ENCODE data around the gene LRAT. TPM values are rescaled to one million over a fixed set of nuclear protein-coding genes. Genes with fewer than 3 reads are reported as not detected.
A peak's percentile ranks its signal among the peaks of the same experiment; 100 is the strongest.

The LRAT gene
- total RNA-seq, 8 experiments from 2014 or later, result 0.07 to 19.5 (median 2.7) TPM

- Histone ChIP-seq H3K4me1 (replicated peaks in 1 of 2) (peaks cover 0 to 8% of the 10 kb centered on the region in 2 donors), H3K4me3 (no peak overlapping the region), H3K27ac (no peak overlapping the region)
- no peak for ATAC-seq (replicated peaks in 6 of 8)
- in situ Hi-C loops (cut with MboI; ENCODE audit: low pct_unique_long_range_greater_than_20kb in 2 of 9, low sequenced_read_pairs in 9 of 9, unreplicated experiment in 9 of 9), result no loop called here
- WGBS, 10 experiments, result 22 to 100% (median 94%) methylated on average over 1 of the region's 1 CpG; no CpG with 5 or more reads in 4 of the 10 experiments
Observed at GRCh38 chr4:154736770-154737169, 7.0 kb upstream of the LRAT start.

DNA sequence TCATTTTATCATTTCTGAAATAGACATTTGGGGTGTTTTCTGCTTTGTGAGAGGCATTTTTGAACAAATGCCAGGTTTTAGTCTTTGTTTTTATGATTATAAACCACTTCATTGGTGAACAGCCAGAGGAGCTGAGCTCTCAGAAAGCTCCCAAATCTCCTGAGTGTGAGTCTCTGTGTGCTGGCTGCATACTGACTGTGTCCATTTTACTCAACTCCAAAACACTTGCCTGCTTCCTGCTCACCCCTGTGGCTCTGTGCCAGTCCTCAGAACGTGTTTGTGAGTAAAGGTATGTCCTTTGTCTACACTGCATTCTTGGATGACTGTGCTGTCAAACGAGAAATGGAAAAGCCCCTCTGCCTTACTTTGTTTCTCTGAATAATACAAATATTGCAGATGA is 5.4 kb upstream of the LRAT start:
- Histone ChIP-seq H3K4me3 (no peak overlapping the region), H3K4me1 (replicated peaks in 1 of 2) (peaks cover 0 to 11% of the 10 kb centered on the region in 2 donors), H3K27ac (no peak overlapping the region)
- ATAC-seq (replicated peaks in 6 of 8), result peak in 1 of 8 experiments; percentile 22
- 0 to 50% (median 37%) methylated on average over 1 to 2 of the region's 2 CpGs; no CpG with 5 or more reads in 6 of the 10 experiments for WGBS, 10 experiments
- in situ Hi-C loops (cut with MboI; ENCODE audit: low pct_unique_long_range_greater_than_20kb in 2 of 9, low sequenced_read_pairs in 9 of 9, unreplicated experiment in 9 of 9), result no loop called here

- ATAC-seq (replicated peaks in 6 of 8), result no peak
- peaks cover 0 to 11% of the 10 kb centered on the region in 2 donors for H3K4me1 ChIP-seq (replicated peaks in 1 of 2)
- H3K27ac ChIP-seq, result no peak overlapping the region
- H3K4me3 ChIP-seq, result no peak overlapping the region
- in situ Hi-C loops (cut with MboI; ENCODE audit: low pct_unique_long_range_greater_than_20kb in 2 of 9, low sequenced_read_pairs in 9 of 9, unreplicated experiment in 9 of 9), result no loop called here
Observed at GRCh38 chr4:154739111-154739510, 4.7 kb upstream of the LRAT start.

DNA sequence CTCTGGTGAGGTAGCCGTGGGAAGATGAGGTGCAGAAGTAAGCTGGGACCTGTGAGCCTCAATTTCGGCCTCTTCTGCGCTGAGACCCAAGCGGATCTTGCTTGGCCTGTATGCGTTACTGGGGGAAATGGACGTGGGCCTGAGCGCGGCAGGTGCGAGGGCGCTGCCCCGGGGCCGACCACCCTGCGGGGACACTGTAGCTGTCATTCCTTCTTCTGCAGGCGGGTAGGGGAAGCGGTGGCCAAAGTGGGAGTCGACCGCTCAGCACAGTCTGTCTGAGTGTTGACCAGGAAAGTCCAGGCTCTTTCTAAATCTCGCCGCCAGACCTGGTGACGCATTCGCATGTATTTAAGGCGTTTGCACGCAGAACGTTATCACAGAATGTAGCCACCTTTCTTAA is 3.3 kb upstream of the LRAT start:
- Histone ChIP-seq H3K27ac (no peak overlapping the region), H3K4me3 (no peak overlapping the region), H3K4me1 (replicated peaks in 1 of 2) (peaks cover 0 to 11% of the 10 kb centered on the region in 2 donors)
- in situ Hi-C loops (cut with MboI; ENCODE audit: low pct_unique_long_range_greater_than_20kb in 2 of 9, low sequenced_read_pairs in 9 of 9, unreplicated experiment in 9 of 9), result no loop called here
- no peak for ATAC-seq (replicated peaks in 6 of 8)
- 61 to 100% (median 84%) methylated on average over 1 to 14 of the region's 24 CpGs; no CpG with 5 or more reads in 2 of the 10 experiments for WGBS, 10 experiments

DNA sequence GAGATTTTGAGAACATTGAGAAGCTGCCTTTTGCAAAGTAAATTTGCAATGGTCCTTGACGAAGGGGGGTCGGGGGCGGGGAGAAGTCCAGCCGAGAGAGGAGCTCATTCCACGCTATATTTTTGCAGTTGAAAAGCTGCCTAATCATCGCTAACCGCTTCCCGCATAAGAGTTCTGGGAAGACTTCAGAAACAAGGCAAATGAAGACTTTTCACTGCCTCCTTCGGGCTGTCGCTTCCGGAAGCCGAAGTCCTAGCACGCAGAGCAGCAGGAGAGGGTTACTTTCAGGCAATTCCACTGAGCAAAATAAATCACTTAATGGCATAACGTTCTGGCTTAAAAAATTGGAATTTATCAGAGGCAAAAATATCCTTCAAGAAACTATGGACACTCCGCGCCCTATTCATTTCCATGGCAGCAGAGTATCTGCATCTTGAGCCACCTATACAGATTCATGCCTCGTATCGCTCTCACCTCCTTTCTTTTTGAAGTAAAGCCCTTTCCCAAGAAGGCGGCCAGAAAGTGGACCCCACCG is 2.6 kb upstream of the LRAT start:
- Histone ChIP-seq H3K27ac (no peak overlapping the region), H3K4me1 (replicated peaks in 1 of 2) (peaks cover 0 to 11% of the 10 kb centered on the region in 2 donors), H3K4me3 (peak overlapping the region in 2 of 5 donors; percentile 65 to 91)
- no peak for ATAC-seq (replicated peaks in 6 of 8)
- WGBS, 10 experiments, result 6 to 63% (median 29%) methylated on average over 6 to 20 of the region's 20 CpGs; no CpG with 5 or more reads in 1 of the 10 experiments
- in situ Hi-C loops (cut with MboI; ENCODE audit: low pct_unique_long_range_greater_than_20kb in 2 of 9, low sequenced_read_pairs in 9 of 9, unreplicated experiment in 9 of 9), result no loop called here

GRCh38 chr4:154741922-154742850 is 1.6 kb upstream of the LRAT start:
- in situ Hi-C loops (cut with MboI; ENCODE audit: low pct_unique_long_range_greater_than_20kb in 2 of 9, low sequenced_read_pairs in 9 of 9, unreplicated experiment in 9 of 9), result no loop called here
- 0 to 11% (median 3%) methylated on average over 1 to 34 of the region's 49 CpGs for WGBS, 10 experiments
- Histone ChIP-seq H3K27ac (peak overlapping the region; percentile 5 to 87), H3K4me3 (peak overlapping the region; percentile 49 to 91 (median 62)), H3K4me1 (replicated peaks in 1 of 2) (peaks cover 0 to 11% of the 10 kb centered on the region in 2 donors)
- peak; percentile 37 to 85 (median 76) for ATAC-seq (replicated peaks in 6 of 8)

GRCh38 chr4:154744341-154744926 is 634 bp downstream of the LRAT start:
- no peak overlapping the region for H3K27ac ChIP-seq
- WGBS, 10 experiments, result 0 to 16% (median 3%) methylated on average over 1 to 16 of the region's 31 CpGs; no CpG with 5 or more reads in 4 of the 10 experiments
- ATAC-seq (replicated peaks in 6 of 8), result peak in 2 of 8 experiments; percentile 9 to 13
- in situ Hi-C loops (cut with MboI; ENCODE audit: low pct_unique_long_range_greater_than_20kb in 2 of 9, low sequenced_read_pairs in 9 of 9, unreplicated experiment in 9 of 9), result no loop called here
- H3K4me1 ChIP-seq (replicated peaks in 1 of 2), result peaks cover 0 to 11% of the 10 kb centered on the region in 2 donors
- peak overlapping the region; percentile 49 to 91 (median 62) for H3K4me3 ChIP-seq

GRCh38 chr4:154757713-154758112 is 13.9 kb downstream of the LRAT start:
- no peaks in the 10 kb centered on the region for H3K4me1 ChIP-seq (replicated peaks in 1 of 2)
- WGBS, 10 experiments, result 0 to 100% (median 49%) methylated on average over 1 to 6 of the region's 6 CpGs; no CpG with 5 or more reads in 2 of the 10 experiments
- no peak overlapping the region for H3K27ac ChIP-seq
- H3K4me3 ChIP-seq, result no peak overlapping the region
- in situ Hi-C loops (cut with MboI; ENCODE audit: low pct_unique_long_range_greater_than_20kb in 2 of 9, low sequenced_read_pairs in 9 of 9, unreplicated experiment in 9 of 9), result no loop called here
- ATAC-seq (replicated peaks in 6 of 8), result no peak

- 10 to 100% (median 80%) methylated on average over 1 to 2 of the region's 2 CpGs; no CpG with 5 or more reads in 5 of the 10 experiments for WGBS, 10 experiments
Observed at GRCh38 chr4:154760895-154761294, 17.1 kb downstream of the LRAT start.

GRCh38 chr4:154778264-154778663 is 34.5 kb downstream of the LRAT start:
- ATAC-seq (replicated peaks in 6 of 8), result no peak
- WGBS, 10 experiments, result 57 to 100% (median 94%) methylated on average over 1 of the region's 1 CpG; no CpG with 5 or more reads in 6 of the 10 experiments
- H3K4me3 ChIP-seq, result no peak overlapping the region
- no peaks in the 10 kb centered on the region for H3K4me1 ChIP-seq (replicated peaks in 1 of 2)
- in situ Hi-C loops (cut with MboI; ENCODE audit: low pct_unique_long_range_greater_than_20kb in 2 of 9, low sequenced_read_pairs in 9 of 9, unreplicated experiment in 9 of 9), result loop anchor here in 3 of 9 experiments (10.0 to 25.0 kb wide), 3 partner anchors 141 to 223 kb away; partner anchors contain the start of genes PLRG1 (in 2 of the 3) and FGB (in 1 of the 3)
- H3K27ac ChIP-seq, result no peak overlapping the region

More at GRCh38 chr4:154760895-154761294, 17.1 kb downstream of the LRAT start:
- no peak overlapping the region for H3K4me3 ChIP-seq
- in situ Hi-C loops (cut with MboI; ENCODE audit: low pct_unique_long_range_greater_than_20kb in 2 of 9, low sequenced_read_pairs in 9 of 9, unreplicated experiment in 9 of 9), result no loop called here
- ATAC-seq (replicated peaks in 6 of 8), result no peak
- no peaks in the 10 kb centered on the region for H3K4me1 ChIP-seq (replicated peaks in 1 of 2)
- no peak overlapping the region for H3K27ac ChIP-seq

GRCh38 chr4:154779362-154779947 is 35.7 kb downstream of the LRAT start:
- in situ Hi-C loops (cut with MboI; ENCODE audit: low pct_unique_long_range_greater_than_20kb in 2 of 9, low sequenced_read_pairs in 9 of 9, unreplicated experiment in 9 of 9), result loop anchor here in 3 of 9 experiments (10.0 to 25.0 kb wide), 3 partner anchors 142 to 225 kb away; partner anchors contain the start of genes PLRG1 (in 2 of the 3) and FGB (in 1 of the 3)
- WGBS, 10 experiments, result 0 to 60% (median 41%) methylated on average over 1 to 3 of the region's 3 CpGs; no CpG with 5 or more reads in 1 of the 10 experiments
- peak in 3 of 8 experiments; percentile 46 to 60 (median 49) for ATAC-seq (replicated peaks in 6 of 8)
- Histone ChIP-seq H3K27ac (no peak overlapping the region), H3K4me1 (replicated peaks in 1 of 2) (no peaks in the 10 kb centered on the region), H3K4me3 (no peak overlapping the region)

DNA sequence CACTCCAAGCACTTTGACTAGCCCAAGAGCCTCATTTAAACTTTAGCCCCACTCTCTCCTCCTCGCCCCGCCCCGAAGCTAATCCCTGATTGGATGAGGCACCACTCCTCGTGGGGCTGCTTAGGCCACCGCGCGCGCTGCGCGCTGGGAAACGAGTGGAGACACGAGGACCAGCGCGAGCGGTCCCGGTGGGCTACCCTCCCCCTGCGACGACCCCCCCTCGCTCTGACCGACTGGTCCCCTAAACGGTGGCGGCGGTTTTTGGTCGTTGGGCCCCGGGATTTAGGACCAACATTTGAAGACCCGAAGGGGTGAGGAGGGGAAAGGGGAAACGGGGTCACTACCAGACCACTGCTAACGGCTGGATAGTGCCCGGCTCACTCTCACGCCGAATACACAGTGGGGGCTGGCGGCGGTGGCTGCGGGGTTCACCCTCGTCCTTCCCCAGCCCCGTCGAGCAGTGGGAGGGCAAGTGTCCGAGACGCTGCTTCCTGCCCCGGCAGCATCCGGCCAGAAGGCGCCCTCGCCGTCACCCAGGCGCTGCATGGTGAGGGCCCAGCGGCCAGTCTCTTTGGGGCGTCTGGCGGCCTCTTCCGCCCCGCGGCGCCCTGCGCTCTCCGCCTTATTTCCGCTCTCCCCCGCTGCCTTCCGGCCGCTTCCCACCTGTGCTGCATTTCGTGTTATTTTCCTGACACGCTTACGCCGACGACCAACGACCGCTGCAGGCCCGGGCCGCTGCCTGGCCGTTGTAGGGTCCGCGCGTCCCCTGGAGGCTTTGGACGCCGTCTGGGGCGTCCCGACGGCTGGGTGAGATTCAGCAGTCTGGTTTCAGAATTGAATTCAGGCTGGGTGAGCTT is 37.6 kb downstream of the LRAT start, which contains the start of gene RBM46:
TSS of gene RBM46 (plus strand) at position 147 of the 857 bp plus-strand sequence. CDS start 15,481 bp downstream, outside the sequence.
- no peak within 1 kb of the TSS for H3K4me3 ChIP-seq
- 83 to 100% (median 97%) methylated on average over 1 to 21 of the region's 76 CpGs; no CpG with 5 or more reads in 1 of the 10 experiments for WGBS, 10 experiments
- H3K27ac ChIP-seq, result no peak within 1 kb of the TSS
- H3K4me1 ChIP-seq (replicated peaks in 1 of 2), result no peaks in the 10 kb centered on the region
- no peak for ATAC-seq (replicated peaks in 6 of 8)
- in situ Hi-C loops (cut with MboI; ENCODE audit: low pct_unique_long_range_greater_than_20kb in 2 of 9, low sequenced_read_pairs in 9 of 9, unreplicated experiment in 9 of 9), result loop anchor here in 3 of 9 experiments (25.0 kb wide), 2 partner anchors 144 to 219 kb away; partner anchors contain the start of genes FGB (in 1 of the 3) and PLRG1 (in 1 of the 3)

Data from motor neuron (in vitro differentiated cells).